ENCODE measurements around the gene PIANP. TPM values are rescaled to one million over a fixed set of nuclear protein-coding genes. Genes with fewer than 3 reads are reported as not detected.

Gene PIANP, protein sequence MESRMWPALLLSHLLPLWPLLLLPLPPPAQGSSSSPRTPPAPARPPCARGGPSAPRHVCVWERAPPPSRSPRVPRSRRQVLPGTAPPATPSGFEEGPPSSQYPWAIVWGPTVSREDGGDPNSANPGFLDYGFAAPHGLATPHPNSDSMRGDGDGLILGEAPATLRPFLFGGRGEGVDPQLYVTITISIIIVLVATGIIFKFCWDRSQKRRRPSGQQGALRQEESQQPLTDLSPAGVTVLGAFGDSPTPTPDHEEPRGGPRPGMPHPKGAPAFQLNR
- total RNA-seq (2014; rRNA removed; shearing (Covaris generic)) = 0.98 and 1.2 TPM in 2 replicates
- 15.2 and 15.4 TPM in 2 replicates for total RNA-seq (2022)
- Bru-seq, nascent RNA = percentile 58 among the genes with signal in this experiment
- BruChase-seq, experiment 1, labeled RNA remaining after a 6-hour chase = percentile 61 among the genes with signal in this experiment
- BruChase-seq, experiment 2, labeled RNA remaining after a 2-hour chase = percentile 66 among the genes with signal in this experiment
- long read RNA-seq, partial matches to known transcripts = 2 of 19 reads
- long read RNA-seq, other reads (novel, unspliced or antisense) = 11 of 19 reads

DNA sequence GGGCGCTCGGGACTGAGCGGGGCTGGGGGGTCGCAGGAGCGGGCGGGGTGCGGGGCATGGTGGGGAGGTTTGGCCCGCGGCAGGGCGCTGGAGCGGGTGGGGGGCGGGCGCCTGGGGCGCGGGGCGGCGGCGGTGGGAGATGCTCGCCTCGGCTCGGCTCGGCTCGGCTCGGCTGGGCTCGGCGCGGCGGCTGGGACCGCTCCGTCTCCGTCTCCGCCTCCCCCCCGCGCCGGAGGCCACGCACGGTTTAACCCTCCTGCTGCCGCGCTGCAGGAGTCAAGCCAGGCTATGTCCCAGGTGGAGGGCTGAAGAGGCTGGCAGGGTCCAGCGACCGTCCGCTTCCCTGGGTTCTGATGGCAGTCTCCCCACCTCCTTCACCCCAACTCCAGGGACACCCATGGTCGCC, at the start of gene PIANP:
Gene PIANP (minus strand): TSS at position 170 of the 406 bp plus-strand sequence. CDS start 2,754 bp downstream, outside the sequence.
- no peak for TF ChIP-seq CTCF (conservative IDR thresholded peaks at IDR 0.05; ENCODE audit: low read length)
- Histone ChIP-seq H4K20me1 (ENCODE audit: insufficient read depth, low read length) (no peaks in the 10 kb centered on the region), H3K9me2 (ENCODE audit: insufficient read depth, low read length) (no peaks in the 10 kb centered on the region), H3K4me2 (ENCODE audit: low read length) (peak within 1 kb of the TSS; percentile 93), H3K9me3 (ENCODE audit: low read length) (no peaks in the 10 kb centered on the region), H3K79me2 (ENCODE audit: insufficient read depth, low read depth, low read length) (peaks cover 16% of the 10 kb centered on the region; the same call in 1 of the 2 replicates), H3K4me3 (ENCODE audit: low read depth, low read length, poor library complexity, severe bottlenecking) (peak within 1 kb of the TSS; percentile 69), H3K36me3 (ENCODE audit: insufficient read depth, low read length) (no peaks in the 10 kb centered on the region), H2AFZ (ENCODE audit: low read length) (peak within 1 kb of the TSS; percentile 60; the same call in 1 of the 2 replicates), H3K27ac (ENCODE audit: low read depth, low read length, poor library complexity, severe bottlenecking) (peak within 1 kb of the TSS; percentile 96), H3K4me1 (ENCODE audit: insufficient read depth, low read length, poor library complexity, severe bottlenecking) (peaks cover 57% of the 10 kb centered on the region)
- POLR2A ChIA-PET = interaction anchor here (2.9 kb wide), 1 partner anchor 23 kb away, joined by 10 read pairs; the partner anchor contains the start of gene COPS7A
- CTCF ChIA-PET (ENCODE audit: unreplicated experiment) = interaction anchor here (0.6 kb wide), 3 partner anchors 53 to 159 kb away, joined by 3 to 14 read pairs (median 8); partner anchors contain the start of gene ACRBP
- intact Hi-C loops (cut with micrococcal nuclease; ENCODE audit: unreplicated experiment) = no loop called here
- BruUV-seq (replicated peaks) = no TSS peak
- peak; percentile 65 for DNase-seq (ENCODE audit: low spot score)

DNA sequence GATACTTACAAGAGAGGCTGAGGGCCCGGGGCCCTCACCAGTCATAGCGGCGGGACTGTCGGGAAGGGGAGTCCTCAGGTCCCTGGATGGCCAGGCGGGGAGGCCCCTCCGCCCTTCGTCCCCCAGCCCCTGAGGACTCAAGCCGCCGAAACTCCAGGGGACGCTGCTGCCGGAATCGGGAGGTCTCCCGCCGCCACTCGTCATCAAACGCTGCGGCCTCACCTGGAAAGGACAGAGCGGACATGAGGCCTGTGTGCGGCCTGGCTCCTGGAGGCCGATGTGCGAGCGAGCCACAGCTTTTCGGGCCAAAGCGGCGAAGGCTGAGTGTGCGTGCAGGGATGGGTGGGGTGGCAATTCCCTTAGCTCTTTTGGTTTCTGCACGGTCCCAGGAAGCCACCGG, 48.1 kb upstream of the PIANP start:
- ChIA-PET POLR2A (no interaction called here), CTCF (ENCODE audit: unreplicated experiment) (no interaction called here)
- H3K4me1 ChIP-seq (ENCODE audit: insufficient read depth, low read length, poor library complexity, severe bottlenecking) = peaks cover 23% of the 10 kb centered on the region
- TF ChIP-seq CTCF (conservative IDR thresholded peaks at IDR 0.05; ENCODE audit: low read length) (no peak), EZH2phosphoT487 (IDR thresholded peaks at IDR 0.05; ENCODE audit: borderline replicate concordance, low read depth, low read length) (no peak)
- H3K4me2 ChIP-seq (ENCODE audit: low read length) = no peak overlapping the region
- H3K27ac ChIP-seq (ENCODE audit: low read depth, low read length, poor library complexity, severe bottlenecking) = no peak overlapping the region
- no TSS peak for BruUV-seq (replicated peaks)
- peaks cover 57% of the 10 kb centered on the region for H3K36me3 ChIP-seq (ENCODE audit: insufficient read depth, low read length)
- peaks cover 8% of the 10 kb centered on the region; the same call in 1 of the 2 replicates for H3K79me2 ChIP-seq (ENCODE audit: insufficient read depth, low read depth, low read length)
- no peaks in the 10 kb centered on the region for H3K9me2 ChIP-seq (ENCODE audit: insufficient read depth, low read length)
- no peaks in the 10 kb centered on the region for H4K20me1 ChIP-seq (ENCODE audit: insufficient read depth, low read length)
- no peak overlapping the region for H3K4me3 ChIP-seq (ENCODE audit: low read depth, low read length, poor library complexity, severe bottlenecking)
- no peak overlapping the region for H2AFZ ChIP-seq (ENCODE audit: low read length)
- H3K9me3 ChIP-seq (ENCODE audit: low read length) = no peaks in the 10 kb centered on the region
- DNase-seq (ENCODE audit: low spot score) = no peak
- intact Hi-C loops (cut with micrococcal nuclease; ENCODE audit: unreplicated experiment) = no loop called here

All from OCI-LY7 (cell line).